Measurements from ENCODE around the gene ZFAND3.

Gene ZFAND3

DNA sequence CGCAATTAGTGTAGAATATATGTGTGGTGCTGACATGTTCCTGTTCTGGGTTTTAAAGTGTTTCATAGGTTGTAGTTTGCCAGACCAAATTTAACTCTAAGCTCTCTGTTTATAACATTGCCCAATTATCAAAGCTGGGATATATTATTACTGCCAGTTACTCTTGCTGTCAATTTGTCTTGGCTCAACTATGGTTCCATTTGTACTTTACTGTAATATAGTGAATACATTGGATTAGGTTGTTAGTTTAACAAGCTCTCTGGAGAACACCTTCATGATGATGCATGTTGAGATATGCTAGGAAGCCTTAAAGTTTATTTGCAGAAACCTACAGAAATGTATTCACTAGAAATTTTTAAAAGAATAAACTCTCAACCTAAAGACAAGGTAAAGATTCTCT is 259.6 kb downstream of the ZFAND3 start:
- Histone ChIP-seq H3K79me2 (ENCODE audit: insufficient read depth, low read length) (no peaks in the 10 kb centered on the region), H3F3A (ENCODE audit: insufficient read depth, low read length) (no peaks in the 10 kb centered on the region), H3K27me3 (ENCODE audit: insufficient read depth, low read length) (no peaks in the 10 kb centered on the region), H3K4me3 (ENCODE audit: low read depth, low read length, poor library complexity, severe bottlenecking) (no peak overlapping the region), H3K9ac (ENCODE audit: low read length) (no peak overlapping the region), H2AFZ (ENCODE audit: low read length) (no peak overlapping the region), H3K9me2 (ENCODE audit: low read depth, low read length) (no peaks in the 10 kb centered on the region), H3K9me3 (ENCODE audit: low read length) (no peaks in the 10 kb centered on the region), H4K20me1 (ENCODE audit: insufficient read depth, low read length) (no peaks in the 10 kb centered on the region), H3K4me2 (ENCODE audit: low read length) (no peak overlapping the region), H3K36me3 (ENCODE audit: insufficient read depth, low read length) (no peaks in the 10 kb centered on the region), H3K4me1 (ENCODE audit: insufficient read depth, low read length, severe bottlenecking) (peaks cover 10% of the 10 kb centered on the region), H3K27ac (ENCODE audit: low read depth, low read length, poor library complexity, severe bottlenecking) (no peak overlapping the region)
- TF ChIP-seq, protein P1, sequence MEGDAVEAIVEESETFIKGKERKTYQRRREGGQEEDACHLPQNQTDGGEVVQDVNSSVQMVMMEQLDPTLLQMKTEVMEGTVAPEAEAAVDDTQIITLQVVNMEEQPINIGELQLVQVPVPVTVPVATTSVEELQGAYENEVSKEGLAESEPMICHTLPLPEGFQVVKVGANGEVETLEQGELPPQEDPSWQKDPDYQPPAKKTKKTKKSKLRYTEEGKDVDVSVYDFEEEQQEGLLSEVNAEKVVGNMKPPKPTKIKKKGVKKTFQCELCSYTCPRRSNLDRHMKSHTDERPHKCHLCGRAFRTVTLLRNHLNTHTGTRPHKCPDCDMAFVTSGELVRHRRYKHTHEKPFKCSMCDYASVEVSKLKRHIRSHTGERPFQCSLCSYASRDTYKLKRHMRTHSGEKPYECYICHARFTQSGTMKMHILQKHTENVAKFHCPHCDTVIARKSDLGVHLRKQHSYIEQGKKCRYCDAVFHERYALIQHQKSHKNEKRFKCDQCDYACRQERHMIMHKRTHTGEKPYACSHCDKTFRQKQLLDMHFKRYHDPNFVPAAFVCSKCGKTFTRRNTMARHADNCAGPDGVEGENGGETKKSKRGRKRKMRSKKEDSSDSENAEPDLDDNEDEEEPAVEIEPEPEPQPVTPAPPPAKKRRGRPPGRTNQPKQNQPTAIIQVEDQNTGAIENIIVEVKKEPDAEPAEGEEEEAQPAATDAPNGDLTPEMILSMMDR (IDR thresholded peaks at IDR 0.05; ENCODE audit: low read length) = no peak
- TF ChIP-seq EZH2 (IDR thresholded peaks at IDR 0.05; ENCODE audit: borderline replicate concordance, low read length) = no peak

DNA sequence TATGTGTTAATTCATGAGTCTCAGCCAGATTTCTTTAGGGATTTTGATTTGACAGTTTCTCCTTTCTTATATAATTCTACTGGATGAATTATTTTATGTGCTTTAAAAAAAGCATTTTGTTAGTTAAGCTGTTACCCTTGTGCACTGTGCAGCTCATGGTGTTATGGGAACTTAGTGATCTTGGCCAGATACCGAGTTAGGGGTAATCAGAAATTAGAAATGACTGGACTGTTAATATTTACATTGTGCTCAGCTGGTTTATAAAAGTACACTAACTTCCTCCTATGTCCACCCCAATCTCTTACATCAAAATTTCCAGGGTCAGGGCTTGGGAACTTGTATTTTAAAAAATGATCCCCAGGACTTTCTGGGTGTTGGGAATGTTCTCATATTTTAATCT is 260.0 kb downstream of the ZFAND3 start:
- H3K27ac ChIP-seq (ENCODE audit: low read depth, low read length, poor library complexity, severe bottlenecking) = no peak overlapping the region
- H4K20me1 ChIP-seq (ENCODE audit: insufficient read depth, low read length) = no peaks in the 10 kb centered on the region
- H3K9ac ChIP-seq (ENCODE audit: low read length) = no peak overlapping the region
- no peak for TF ChIP-seq EZH2 (IDR thresholded peaks at IDR 0.05; ENCODE audit: borderline replicate concordance, low read length)
- TF ChIP-seq, protein P1 (IDR thresholded peaks at IDR 0.05; ENCODE audit: low read length) = no peak
- no peaks in the 10 kb centered on the region for H3K79me2 ChIP-seq (ENCODE audit: insufficient read depth, low read length)
- H3K27me3 ChIP-seq (ENCODE audit: insufficient read depth, low read length) = no peaks in the 10 kb centered on the region
- no peak overlapping the region for H3K4me3 ChIP-seq (ENCODE audit: low read depth, low read length, poor library complexity, severe bottlenecking)
- H3F3A ChIP-seq (ENCODE audit: insufficient read depth, low read length) = no peaks in the 10 kb centered on the region
- H2AFZ ChIP-seq (ENCODE audit: low read length) = no peak overlapping the region
- no peaks in the 10 kb centered on the region for H3K9me3 ChIP-seq (ENCODE audit: low read length)
- no peaks in the 10 kb centered on the region for H3K9me2 ChIP-seq (ENCODE audit: low read depth, low read length)
- H3K4me1 ChIP-seq (ENCODE audit: insufficient read depth, low read length, severe bottlenecking) = peaks cover 10% of the 10 kb centered on the region
- no peaks in the 10 kb centered on the region for H3K36me3 ChIP-seq (ENCODE audit: insufficient read depth, low read length)
- no peak overlapping the region for H3K4me2 ChIP-seq (ENCODE audit: low read length)

DNA sequence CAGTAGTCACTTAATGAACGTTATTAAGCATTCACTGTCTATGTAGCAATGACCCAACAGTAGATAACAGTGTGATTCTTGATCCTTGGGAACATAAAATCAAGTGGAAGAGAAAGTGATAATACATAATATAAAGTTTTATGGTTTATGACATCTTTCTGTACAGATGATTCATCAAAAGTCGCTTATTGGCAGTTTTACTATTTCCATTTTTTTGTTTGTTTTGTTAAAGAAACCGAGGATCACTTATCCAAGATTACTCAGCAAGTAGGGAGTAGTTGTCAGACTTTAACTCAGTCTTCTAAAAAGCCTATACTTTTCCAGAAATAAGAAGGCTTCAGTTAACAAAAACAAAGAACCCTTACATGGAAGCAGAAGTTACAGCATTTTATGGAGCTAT is 260.8 kb downstream of the ZFAND3 start:
- Histone ChIP-seq H2AFZ (ENCODE audit: low read length) (no peak overlapping the region), H3K27ac (ENCODE audit: low read depth, low read length, poor library complexity, severe bottlenecking) (no peak overlapping the region), H3K27me3 (ENCODE audit: insufficient read depth, low read length) (no peaks in the 10 kb centered on the region), H3K9ac (ENCODE audit: low read length) (no peak overlapping the region), H3K79me2 (ENCODE audit: insufficient read depth, low read length) (no peaks in the 10 kb centered on the region), H3K9me3 (ENCODE audit: low read length) (no peaks in the 10 kb centered on the region), H3K36me3 (ENCODE audit: insufficient read depth, low read length) (no peaks in the 10 kb centered on the region), H3F3A (ENCODE audit: insufficient read depth, low read length) (no peaks in the 10 kb centered on the region), H3K4me3 (ENCODE audit: low read depth, low read length, poor library complexity, severe bottlenecking) (no peak overlapping the region), H3K4me2 (ENCODE audit: low read length) (no peak overlapping the region), H4K20me1 (ENCODE audit: insufficient read depth, low read length) (no peaks in the 10 kb centered on the region), H3K9me2 (ENCODE audit: low read depth, low read length) (no peaks in the 10 kb centered on the region), H3K4me1 (ENCODE audit: insufficient read depth, low read length, severe bottlenecking) (peaks cover 10% of the 10 kb centered on the region)
- TF ChIP-seq EZH2 (IDR thresholded peaks at IDR 0.05; ENCODE audit: borderline replicate concordance, low read length) = no peak
- TF ChIP-seq, protein P1 (IDR thresholded peaks at IDR 0.05; ENCODE audit: low read length) = no peak

Data from OCI-LY1 (cell line).